Colonic mucosa (tissue), 4 donors: ENCODE results near the gene RIBC2. TPM values are rescaled to one million over a fixed set of nuclear protein-coding genes. Genes with fewer than 3 reads are reported as not detected.

Experiments used
- DNase-seq: peaks from one replicate; pipeline ENCODE4 v3.0.0-alpha.2; 2020
- H3K27ac ChIP-seq: fragments of 200-600 bp; one replicate; pipeline ENCODE4 v1.8.0; 2021
- H3K27me3 ChIP-seq: fragments of 200-600 bp; one replicate; pipeline ENCODE4 v1.8.0; 2021
- H3K36me3 ChIP-seq: fragments of 200-600 bp; one replicate; pipeline ENCODE4 v1.8.0; 2021
- H3K4me1 ChIP-seq: fragments of 200-600 bp; one replicate; pipeline ENCODE4 v1.8.0; 2021; ENCODE audit warnings: mild to moderate bottlenecking
- H3K4me3 ChIP-seq: fragments of 200-600 bp; one replicate; pipeline ENCODE4 v1.8.0; 2021
- H3K9ac ChIP-seq, 2 donors: one replicate each; pipeline ENCODE4 v1.7.0; 2013; ENCODE audit warnings: control low read depth in 2 of 2, low read depth in 2 of 2, low read length in 2 of 2
- H3K9me3 ChIP-seq: fragments of 200-600 bp; one replicate; pipeline ENCODE4 v1.8.0; 2021
- intact Hi-C: fragments of 100-400 bp; cut with DNase I; formaldehyde crosslinking; loops from one replicate; pipeline ENCODE4 v1.14.1; 2022
- total RNA-seq, 2 donors: library from RNA; stranded (reverse); fragmentation: NEBNext Ultra II Directional in 1 of 2; extraction: Animal tissue kit (Norgen Biotek cat#: 25700) in 1 of 2; gene quantifications; one replicate each; pipeline ENCODE4 v1.2.1, GENCODE V29; 2021
- TF ChIP-seq, protein P1 (sequence below): fragments of 200-600 bp; IDR thresholded peaks from one replicate; pipeline ENCODE4 v1.8.0; 2022; ENCODE audit warnings: antibody characterized with exemption, mild to moderate bottlenecking
- donor health status: healthy.
- donor health status: DM: no; HTN: no; CAD: no.
- donor health status: DM: no; HTN: no; CAD: no.

Gene RIBC2
- total RNA-seq, 2 donors from 2014 or later: 0.85 to 6.7 TPM

DNA sequence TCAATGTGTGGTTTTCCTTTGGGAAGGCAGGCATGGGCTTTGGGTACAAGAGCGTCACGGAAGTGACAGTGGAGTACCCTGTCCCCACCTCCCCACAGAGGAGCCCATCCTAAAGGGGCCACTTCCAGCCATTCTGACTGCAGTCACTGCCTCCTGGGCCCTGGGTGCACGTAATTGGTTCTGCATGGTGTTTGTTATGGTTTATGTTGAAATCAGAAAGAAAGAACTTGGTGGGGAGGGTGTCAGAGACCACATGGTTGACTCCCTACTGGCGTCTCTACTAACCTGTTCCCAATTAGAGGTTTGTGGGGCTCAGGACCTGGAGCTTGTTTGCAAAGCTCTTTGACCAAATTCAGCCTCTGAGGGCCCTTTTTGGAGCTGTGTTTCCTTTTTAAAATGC lies 40.8 kb downstream of the RIBC2 start:
- no peaks in the 10 kb centered on the region for H3K36me3 ChIP-seq
- H3K9ac ChIP-seq: no peak overlapping the region
- intact Hi-C loops: no loop called here
- no peak for DNase-seq
- TF ChIP-seq, protein P1, sequence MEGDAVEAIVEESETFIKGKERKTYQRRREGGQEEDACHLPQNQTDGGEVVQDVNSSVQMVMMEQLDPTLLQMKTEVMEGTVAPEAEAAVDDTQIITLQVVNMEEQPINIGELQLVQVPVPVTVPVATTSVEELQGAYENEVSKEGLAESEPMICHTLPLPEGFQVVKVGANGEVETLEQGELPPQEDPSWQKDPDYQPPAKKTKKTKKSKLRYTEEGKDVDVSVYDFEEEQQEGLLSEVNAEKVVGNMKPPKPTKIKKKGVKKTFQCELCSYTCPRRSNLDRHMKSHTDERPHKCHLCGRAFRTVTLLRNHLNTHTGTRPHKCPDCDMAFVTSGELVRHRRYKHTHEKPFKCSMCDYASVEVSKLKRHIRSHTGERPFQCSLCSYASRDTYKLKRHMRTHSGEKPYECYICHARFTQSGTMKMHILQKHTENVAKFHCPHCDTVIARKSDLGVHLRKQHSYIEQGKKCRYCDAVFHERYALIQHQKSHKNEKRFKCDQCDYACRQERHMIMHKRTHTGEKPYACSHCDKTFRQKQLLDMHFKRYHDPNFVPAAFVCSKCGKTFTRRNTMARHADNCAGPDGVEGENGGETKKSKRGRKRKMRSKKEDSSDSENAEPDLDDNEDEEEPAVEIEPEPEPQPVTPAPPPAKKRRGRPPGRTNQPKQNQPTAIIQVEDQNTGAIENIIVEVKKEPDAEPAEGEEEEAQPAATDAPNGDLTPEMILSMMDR: no peak
- H3K4me3 ChIP-seq: no peak overlapping the region
- H3K9me3 ChIP-seq: no peaks in the 10 kb centered on the region
- no peaks in the 10 kb centered on the region for H3K27me3 ChIP-seq
- no peaks in the 10 kb centered on the region for H3K4me1 ChIP-seq
- H3K27ac ChIP-seq: no peak overlapping the region

DNA sequence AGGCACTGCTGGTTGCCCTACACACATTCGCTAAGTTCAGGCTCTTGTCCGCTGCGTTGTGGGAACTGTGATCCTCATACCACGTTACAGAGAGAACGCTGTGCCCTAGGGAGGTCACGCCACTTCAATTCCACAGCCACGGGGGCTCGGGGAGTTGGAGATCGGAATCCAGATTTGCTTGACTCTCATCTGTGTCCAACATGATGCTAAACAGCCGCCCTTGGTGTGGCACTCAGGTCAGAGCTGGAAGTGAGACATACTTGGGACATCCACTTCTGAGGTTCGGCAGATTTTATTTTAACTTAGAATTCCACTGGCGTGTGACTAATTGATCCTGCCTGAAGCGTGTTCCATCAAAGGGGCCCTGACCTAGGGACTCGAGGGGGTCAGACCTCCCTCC lies 41.7 kb downstream of the RIBC2 start:
- TF ChIP-seq, protein P1: no peak
- H3K9ac ChIP-seq: no peak overlapping the region
- no peaks in the 10 kb centered on the region for H3K9me3 ChIP-seq
- H3K27ac ChIP-seq: no peak overlapping the region
- DNase-seq: no peak
- H3K4me3 ChIP-seq: no peak overlapping the region
- intact Hi-C loops: no loop called here
- H3K36me3 ChIP-seq: no peaks in the 10 kb centered on the region
- H3K4me1 ChIP-seq: no peaks in the 10 kb centered on the region
- H3K27me3 ChIP-seq: no peaks in the 10 kb centered on the region

DNA sequence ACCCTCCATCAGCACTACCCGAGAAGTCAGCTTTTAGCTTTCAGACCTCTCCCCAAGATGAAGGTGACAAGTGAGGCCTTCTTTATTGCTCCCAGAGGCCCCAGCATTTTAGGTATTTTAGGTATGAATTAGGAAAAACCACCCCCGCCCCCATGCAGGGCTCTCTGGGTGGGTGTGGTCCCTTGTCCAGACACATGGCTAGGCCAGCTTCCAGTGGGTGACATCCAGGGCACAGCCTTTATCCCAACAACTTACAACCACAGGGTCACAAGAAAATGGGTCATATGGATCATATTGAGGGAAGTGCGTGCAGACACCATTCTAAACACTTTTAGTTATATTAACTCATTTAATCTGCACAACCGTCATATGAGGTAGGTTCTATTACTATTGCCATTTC lies 42.1 kb downstream of the RIBC2 start:
- Histone ChIP-seq H3K4me1 (no peaks in the 10 kb centered on the region), H3K27ac (no peak overlapping the region), H3K9me3 (no peaks in the 10 kb centered on the region), H3K36me3 (no peaks in the 10 kb centered on the region), H3K27me3 (no peaks in the 10 kb centered on the region), H3K9ac (no peak overlapping the region), H3K4me3 (no peak overlapping the region)
- no peak for DNase-seq
- intact Hi-C loops: no loop called here
- TF ChIP-seq, protein P1: no peak

DNA sequence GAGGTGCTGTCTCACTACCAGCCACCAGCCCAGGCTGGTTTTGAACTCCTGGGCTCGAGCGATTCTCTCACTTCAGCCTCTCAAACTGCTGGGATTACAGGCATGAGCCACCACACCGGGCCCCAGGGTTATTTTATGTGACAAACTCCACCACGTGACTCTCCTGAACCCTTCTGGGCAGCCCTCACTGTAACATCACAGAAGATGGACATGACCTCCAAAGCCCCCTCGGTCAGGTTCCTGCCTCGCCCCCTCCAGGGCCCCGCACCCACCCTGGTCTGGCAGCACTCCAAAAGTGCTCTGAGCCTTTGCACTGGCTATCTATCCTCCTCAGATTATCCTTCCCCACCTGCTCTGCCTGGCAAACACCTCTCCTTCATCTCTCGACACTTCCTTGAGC lies 43.3 kb downstream of the RIBC2 start:
- Histone ChIP-seq H3K9me3 (no peaks in the 10 kb centered on the region), H3K4me3 (no peak overlapping the region), H3K36me3 (no peaks in the 10 kb centered on the region), H3K27ac (no peak overlapping the region), H3K9ac (no peak overlapping the region), H3K27me3 (no peaks in the 10 kb centered on the region), H3K4me1 (no peaks in the 10 kb centered on the region)
- DNase-seq: no peak
- intact Hi-C loops: no loop called here
- TF ChIP-seq, protein P1: no peak

DNA sequence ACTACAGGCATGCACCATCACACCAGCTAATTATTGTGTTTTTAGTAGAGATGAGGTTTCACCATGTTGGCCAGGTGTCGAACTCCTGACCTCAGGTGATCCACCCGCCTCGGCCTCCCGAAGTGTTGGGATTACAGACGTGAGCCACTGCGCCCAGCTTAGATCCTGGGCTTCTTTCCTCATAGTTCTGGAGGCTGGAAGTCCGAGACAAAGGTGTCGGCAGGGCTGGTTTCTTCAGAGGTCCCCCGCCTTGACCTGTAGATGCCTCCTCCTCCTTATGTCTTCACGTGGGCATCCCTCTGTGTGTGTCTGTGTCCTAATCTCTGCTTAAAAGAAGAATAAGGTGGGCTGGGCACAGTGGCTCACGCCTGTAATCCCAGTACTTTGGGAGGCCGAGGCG lies 45.0 kb downstream of the RIBC2 start:
- DNase-seq: no peak
- intact Hi-C loops: no loop called here
- Histone ChIP-seq H3K9ac (no peak overlapping the region), H3K4me3 (no peak overlapping the region), H3K36me3 (no peaks in the 10 kb centered on the region), H3K27me3 (no peaks in the 10 kb centered on the region), H3K27ac (no peak overlapping the region), H3K9me3 (no peaks in the 10 kb centered on the region), H3K4me1 (no peaks in the 10 kb centered on the region)
- TF ChIP-seq, protein P1: no peak

DNA sequence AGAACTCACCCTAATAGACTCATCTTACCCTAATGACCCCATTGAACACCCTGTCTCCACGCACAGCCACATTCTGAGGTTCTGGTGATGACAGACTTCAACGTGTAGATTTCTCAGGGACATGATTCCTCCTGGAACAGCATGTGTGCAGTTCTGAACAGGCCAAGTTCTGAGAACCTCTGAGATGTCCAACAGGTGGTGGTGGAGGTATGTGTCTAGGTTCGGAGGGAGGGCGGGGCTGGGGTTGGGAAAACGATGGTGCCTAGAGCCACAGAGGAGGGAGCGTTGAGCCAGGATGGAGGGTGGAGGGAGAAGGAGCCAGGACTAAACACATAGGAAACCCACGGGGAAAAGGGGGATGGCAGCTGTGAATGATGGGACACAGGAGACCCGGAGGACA lies 45.7 kb downstream of the RIBC2 start:
- intact Hi-C loops: no loop called here
- TF ChIP-seq, protein P1: no peak

More for the DNA sequence above, 45.7 kb downstream of the RIBC2 start:
- Histone ChIP-seq H3K27me3 (no peaks in the 10 kb centered on the region), H3K36me3 (no peaks in the 10 kb centered on the region), H3K4me3 (no peak overlapping the region), H3K9ac (no peak overlapping the region), H3K27ac (no peak overlapping the region), H3K4me1 (no peaks in the 10 kb centered on the region), H3K9me3 (no peaks in the 10 kb centered on the region)
- DNase-seq: no peak
